ENCODE results near the gene FARS2. TPM values are rescaled to one million over a fixed set of nuclear protein-coding genes. Genes with fewer than 3 reads are reported as not detected.

FARS2 gene
- total and polyA plus RNA-seq, 4 experiments from 2014 or later: 15.6 to 48.4 (median 24.3) TPM

DNA sequence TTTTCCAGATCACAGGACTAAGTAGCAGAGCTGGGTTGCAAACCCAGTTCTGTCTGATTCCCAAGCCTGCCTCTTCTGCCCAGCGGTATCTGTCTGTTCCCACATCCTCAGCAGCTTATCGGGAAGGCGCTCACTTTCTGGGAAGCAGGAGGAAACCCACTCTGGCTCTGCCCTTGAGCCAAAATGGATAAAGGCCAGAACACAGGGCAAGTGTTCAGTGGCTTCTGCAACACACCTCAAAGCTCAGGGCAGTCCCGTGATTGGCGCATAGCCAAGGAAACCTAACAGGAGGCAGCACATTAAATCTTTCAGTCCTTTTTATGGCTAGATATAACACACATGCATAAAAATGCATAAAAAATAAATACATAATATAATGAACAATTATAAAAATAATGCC lies 483.2 kb downstream of the FARS2 start:
- H3K4me1 Mint-ChIP-seq: peaks cover 0 to 7% (median 2%) of the 10 kb centered on the region in 4 donors
- peak overlapping the region in 1 of 7 donors; percentile 42 for H3K27ac Mint-ChIP-seq
- CTCF ChIA-PET (ENCODE audit: partially characterized antibody): no interaction called here
- no peak overlapping the region for H3K27ac ChIP-seq (ENCODE audit: low read depth, low read length)
- POLR2A ChIA-PET (ENCODE audit: partially characterized antibody): no interaction called here
- H3K36me3 ChIP-seq (ENCODE audit: insufficient read depth, low read length): no peaks in the 10 kb centered on the region
- no peaks in the 10 kb centered on the region for H3K27me3 Mint-ChIP-seq
- no peak overlapping the region for H3K4me3 Mint-ChIP-seq
- H3K9me3 Mint-ChIP-seq: peaks cover 0 to 2% (median 0%) of the 10 kb centered on the region in 8 donors
- intact Hi-C loops (cut with micrococcal nuclease): no loop called here
- H3K27me3 ChIP-seq (ENCODE audit: insufficient read depth, low read length): no peaks in the 10 kb centered on the region
- no peaks in the 10 kb centered on the region for H3K4me1 ChIP-seq (ENCODE audit: insufficient read depth, low read length)
- no peak for DNase-seq
- peaks cover 2 to 21% of the 10 kb centered on the region in 2 donors for H3K36me3 Mint-ChIP-seq
- H3K4me3 ChIP-seq (ENCODE audit: low read length in 2 of 2): no peak overlapping the region
- no peaks in the 10 kb centered on the region for H3K9me3 ChIP-seq (ENCODE audit: control insufficient read depth in 1 of 2, low read length in 2 of 2)

DNA sequence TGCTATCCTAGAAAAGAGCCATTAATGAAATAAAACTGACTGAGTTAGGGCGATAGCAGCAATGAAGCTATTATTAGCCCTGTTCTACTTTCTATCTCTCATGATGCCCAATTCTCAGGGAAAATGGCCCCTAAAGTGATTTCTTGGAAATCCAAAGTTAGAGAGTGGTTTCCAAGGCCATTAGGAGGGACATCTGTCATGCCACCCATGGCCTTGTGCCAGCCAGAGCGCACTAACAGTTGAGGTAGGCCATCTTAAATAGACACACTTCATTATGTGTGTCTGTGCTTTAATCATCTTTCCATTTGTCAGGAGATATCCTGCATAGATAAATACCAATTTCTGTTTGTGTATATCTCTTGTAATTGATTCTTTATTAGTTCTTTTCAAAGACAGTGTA lies 483.8 kb downstream of the FARS2 start:
- H3K4me3 ChIP-seq (ENCODE audit: low read length in 2 of 2): no peak overlapping the region
- Mint-ChIP-seq H3K4me1 (peaks cover 0 to 8% (median 6%) of the 10 kb centered on the region in 4 donors), H3K4me3 (no peak overlapping the region), H3K27ac (no peak overlapping the region), H3K9me3 (peaks cover 0 to 2% (median 0%) of the 10 kb centered on the region in 8 donors), H3K36me3 (peaks cover 5 to 23% of the 10 kb centered on the region in 2 donors), H3K27me3 (no peaks in the 10 kb centered on the region)
- no peaks in the 10 kb centered on the region for H3K4me1 ChIP-seq (ENCODE audit: insufficient read depth, low read length)
- H3K27me3 ChIP-seq (ENCODE audit: insufficient read depth, low read length): no peaks in the 10 kb centered on the region
- intact Hi-C loops (cut with micrococcal nuclease): no loop called here
- H3K36me3 ChIP-seq (ENCODE audit: insufficient read depth, low read length): no peaks in the 10 kb centered on the region
- ChIA-PET POLR2A (ENCODE audit: partially characterized antibody) (no interaction called here), CTCF (ENCODE audit: partially characterized antibody) (no interaction called here)
- DNase-seq: no peak
- no peak overlapping the region for H3K27ac ChIP-seq (ENCODE audit: low read depth, low read length)
- no peaks in the 10 kb centered on the region for H3K9me3 ChIP-seq (ENCODE audit: control insufficient read depth in 1 of 2, low read length in 2 of 2)

DNA sequence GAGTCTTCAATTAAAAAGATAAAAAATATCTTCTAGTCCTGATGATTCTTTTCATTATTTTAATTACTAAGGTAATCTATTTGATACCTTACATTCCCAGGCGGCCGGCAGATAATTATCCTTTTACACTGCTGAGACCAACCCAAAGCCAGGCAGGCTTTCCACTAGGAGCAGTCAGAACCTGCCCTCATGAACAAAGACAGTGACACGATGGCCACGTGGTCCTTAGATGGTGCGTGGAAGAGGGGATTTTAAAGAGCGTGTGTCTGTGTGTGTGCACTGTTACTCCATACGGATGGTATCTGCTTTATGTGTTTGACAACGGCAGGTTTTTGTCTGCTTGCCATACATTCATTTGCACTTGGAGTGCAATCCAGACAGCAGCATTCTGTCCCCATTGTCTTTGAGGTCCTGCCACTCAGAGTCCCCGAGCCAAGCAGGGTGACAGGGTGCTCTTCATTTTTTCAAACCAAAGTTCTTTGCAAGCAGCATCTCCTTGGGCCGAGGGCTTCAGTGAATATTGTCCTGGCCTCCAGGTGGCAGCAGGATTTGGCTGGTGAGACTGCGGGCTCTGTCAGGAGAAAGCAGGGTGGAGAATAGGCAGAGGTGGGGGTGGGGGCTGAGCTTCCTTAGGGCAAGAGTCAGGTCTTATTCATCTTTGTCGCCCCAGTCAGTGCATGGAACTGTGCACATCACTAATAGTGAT lies 484.9 kb downstream of the FARS2 start:
- Mint-ChIP-seq H3K9me3 (peaks cover 0 to 2% (median 0%) of the 10 kb centered on the region in 8 donors), H3K4me1 (peaks cover 2 to 8% (median 6%) of the 10 kb centered on the region in 4 donors), H3K36me3 (peaks cover 10 to 32% of the 10 kb centered on the region in 2 donors), H3K27ac (no peak overlapping the region), H3K27me3 (no peaks in the 10 kb centered on the region), H3K4me3 (no peak overlapping the region)
- H3K27me3 ChIP-seq (ENCODE audit: insufficient read depth, low read length): no peaks in the 10 kb centered on the region
- no peak for DNase-seq
- intact Hi-C loops (cut with micrococcal nuclease): no loop called here
- H3K36me3 ChIP-seq (ENCODE audit: insufficient read depth, low read length): no peaks in the 10 kb centered on the region
- no peak overlapping the region for H3K4me3 ChIP-seq (ENCODE audit: low read length in 2 of 2)
- CTCF ChIA-PET (ENCODE audit: partially characterized antibody): no interaction called here
- H3K9me3 ChIP-seq (ENCODE audit: control insufficient read depth in 1 of 2, low read length in 2 of 2): no peaks in the 10 kb centered on the region
- POLR2A ChIA-PET (ENCODE audit: partially characterized antibody): no interaction called here
- no peaks in the 10 kb centered on the region for H3K4me1 ChIP-seq (ENCODE audit: insufficient read depth, low read length)
- H3K27ac ChIP-seq (ENCODE audit: low read depth, low read length): no peak overlapping the region

DNA sequence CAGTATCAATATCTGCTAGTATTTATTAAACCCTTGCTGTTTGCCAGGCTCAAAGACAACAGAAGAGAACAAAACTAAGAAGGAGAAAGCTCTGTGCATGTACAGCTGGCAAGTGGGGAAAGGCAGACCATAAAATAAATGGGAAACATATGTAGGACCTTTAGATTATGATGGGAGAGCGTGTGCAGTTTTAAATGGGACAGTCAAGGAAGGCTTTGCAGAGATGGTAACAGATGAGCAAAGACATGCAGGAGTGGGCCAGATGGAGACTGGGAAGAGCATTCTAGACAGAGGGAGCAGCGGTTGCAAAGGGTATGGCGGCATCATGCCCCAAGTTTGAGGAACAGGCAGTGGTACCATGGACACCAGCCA lies 485.4 kb downstream of the FARS2 start:
- Histone ChIP-seq H3K4me1 (ENCODE audit: insufficient read depth, low read length) (no peaks in the 10 kb centered on the region), H3K27me3 (ENCODE audit: insufficient read depth, low read length) (no peaks in the 10 kb centered on the region), H3K36me3 (ENCODE audit: insufficient read depth, low read length) (no peaks in the 10 kb centered on the region), H3K27ac (ENCODE audit: low read depth, low read length) (no peak overlapping the region), H3K4me3 (ENCODE audit: low read length in 2 of 2) (no peak overlapping the region), H3K9me3 (ENCODE audit: control insufficient read depth in 1 of 2, low read length in 2 of 2) (no peaks in the 10 kb centered on the region)
- POLR2A ChIA-PET (ENCODE audit: partially characterized antibody): no interaction called here
- Mint-ChIP-seq H3K4me3 (no peak overlapping the region), H3K36me3 (peaks cover 14 to 36% of the 10 kb centered on the region in 2 donors), H3K4me1 (peaks cover 2 to 8% (median 6%) of the 10 kb centered on the region in 4 donors), H3K27ac (no peak overlapping the region), H3K27me3 (no peaks in the 10 kb centered on the region), H3K9me3 (peaks cover 0 to 3% (median 1%) of the 10 kb centered on the region in 8 donors)
- intact Hi-C loops (cut with micrococcal nuclease): no loop called here
- CTCF ChIA-PET (ENCODE audit: partially characterized antibody): no interaction called here
- DNase-seq: no peak

DNA sequence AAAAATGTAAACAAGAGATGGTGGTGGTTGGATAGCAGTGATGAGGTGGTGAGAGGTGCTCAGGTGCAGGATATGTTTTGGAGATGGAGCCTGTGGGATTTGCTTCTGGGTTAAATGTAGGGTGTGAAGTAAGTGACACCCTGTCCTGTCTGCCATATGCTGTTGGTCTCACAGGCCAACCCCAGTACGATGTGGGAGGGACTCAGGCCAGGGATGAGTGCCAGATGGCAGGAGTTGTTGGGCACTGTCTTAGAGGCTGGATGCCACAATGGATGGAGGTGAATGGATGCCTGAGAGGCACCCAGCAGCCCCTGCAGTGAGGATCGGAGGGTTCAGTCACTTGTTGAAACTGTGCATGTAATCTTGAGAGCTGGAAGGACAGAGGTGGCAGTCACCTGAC lies 486.1 kb downstream of the FARS2 start:
- Mint-ChIP-seq H3K27me3 (no peaks in the 10 kb centered on the region), H3K4me3 (no peak overlapping the region), H3K36me3 (peaks cover 16 to 36% of the 10 kb centered on the region in 2 donors), H3K27ac (no peak overlapping the region), H3K4me1 (peaks cover 2 to 8% (median 6%) of the 10 kb centered on the region in 4 donors), H3K9me3 (peaks cover 0 to 7% (median 2%) of the 10 kb centered on the region in 8 donors)
- DNase-seq: no peak
- Histone ChIP-seq H3K27me3 (ENCODE audit: insufficient read depth, low read length) (no peaks in the 10 kb centered on the region), H3K27ac (ENCODE audit: low read depth, low read length) (no peak overlapping the region), H3K4me1 (ENCODE audit: insufficient read depth, low read length) (no peaks in the 10 kb centered on the region), H3K4me3 (ENCODE audit: low read length in 2 of 2) (no peak overlapping the region), H3K36me3 (ENCODE audit: insufficient read depth, low read length) (no peaks in the 10 kb centered on the region), H3K9me3 (ENCODE audit: control insufficient read depth in 1 of 2, low read length in 2 of 2) (no peaks in the 10 kb centered on the region)
- ChIA-PET POLR2A (ENCODE audit: partially characterized antibody) (no interaction called here), CTCF (ENCODE audit: partially characterized antibody) (no interaction called here)
- intact Hi-C loops (cut with micrococcal nuclease): no loop called here

DNA sequence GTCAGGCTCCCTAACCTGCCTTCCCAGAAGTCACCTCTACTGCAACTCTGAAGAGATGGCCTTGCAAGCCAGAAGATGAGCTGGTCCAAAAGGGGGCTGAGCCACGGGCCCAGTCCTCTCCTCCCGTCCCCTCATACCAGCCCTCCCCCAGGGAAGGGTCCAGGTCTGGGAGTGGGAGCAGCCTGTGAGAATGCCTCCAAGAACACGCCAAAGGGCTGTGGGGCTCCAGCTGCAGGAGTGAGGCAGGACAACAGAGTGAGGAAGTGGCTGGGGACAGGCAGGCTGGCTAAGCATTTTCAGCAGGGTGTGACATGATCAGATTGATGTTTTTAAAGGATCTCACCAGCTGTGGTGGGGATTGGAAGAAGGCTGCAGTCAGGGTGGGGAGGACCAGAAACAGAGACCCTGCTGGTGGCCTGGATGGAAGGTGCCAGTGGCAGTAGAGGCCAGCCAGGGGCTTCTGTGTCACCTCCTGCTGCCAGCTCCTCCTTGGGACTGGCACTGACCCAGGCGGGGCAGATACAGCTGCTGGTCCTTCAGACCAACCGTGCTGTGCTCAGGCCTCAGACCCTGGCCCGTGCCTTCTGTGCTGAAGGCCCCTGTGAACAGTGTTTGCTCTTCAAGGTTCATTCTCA lies 487.8 kb downstream of the FARS2 start:
- ChIA-PET POLR2A (ENCODE audit: partially characterized antibody) (no interaction called here), CTCF (ENCODE audit: partially characterized antibody) (no interaction called here)
- Histone ChIP-seq H3K36me3 (ENCODE audit: insufficient read depth, low read length) (no peaks in the 10 kb centered on the region), H3K9me3 (ENCODE audit: control insufficient read depth in 1 of 2, low read length in 2 of 2) (peaks cover 0 to 2% of the 10 kb centered on the region in 2 donors), H3K27ac (ENCODE audit: low read depth, low read length) (no peak overlapping the region), H3K4me3 (ENCODE audit: low read length in 2 of 2) (no peak overlapping the region), H3K4me1 (ENCODE audit: insufficient read depth, low read length) (no peaks in the 10 kb centered on the region), H3K27me3 (ENCODE audit: insufficient read depth, low read length) (no peaks in the 10 kb centered on the region)
- peaks cover 2 to 8% (median 6%) of the 10 kb centered on the region in 4 donors for H3K4me1 Mint-ChIP-seq
- no peaks in the 10 kb centered on the region for H3K27me3 Mint-ChIP-seq
- peak overlapping the region in 2 of 7 donors; percentile 23 to 43 for H3K27ac Mint-ChIP-seq
- no peak overlapping the region for H3K4me3 Mint-ChIP-seq
- peaks cover 0 to 22% (median 12%) of the 10 kb centered on the region in 8 donors for H3K9me3 Mint-ChIP-seq
- intact Hi-C loops (cut with micrococcal nuclease): no loop called here
- DNase-seq: no peak
- H3K36me3 Mint-ChIP-seq: peaks cover 26 to 44% of the 10 kb centered on the region in 2 donors

DNA sequence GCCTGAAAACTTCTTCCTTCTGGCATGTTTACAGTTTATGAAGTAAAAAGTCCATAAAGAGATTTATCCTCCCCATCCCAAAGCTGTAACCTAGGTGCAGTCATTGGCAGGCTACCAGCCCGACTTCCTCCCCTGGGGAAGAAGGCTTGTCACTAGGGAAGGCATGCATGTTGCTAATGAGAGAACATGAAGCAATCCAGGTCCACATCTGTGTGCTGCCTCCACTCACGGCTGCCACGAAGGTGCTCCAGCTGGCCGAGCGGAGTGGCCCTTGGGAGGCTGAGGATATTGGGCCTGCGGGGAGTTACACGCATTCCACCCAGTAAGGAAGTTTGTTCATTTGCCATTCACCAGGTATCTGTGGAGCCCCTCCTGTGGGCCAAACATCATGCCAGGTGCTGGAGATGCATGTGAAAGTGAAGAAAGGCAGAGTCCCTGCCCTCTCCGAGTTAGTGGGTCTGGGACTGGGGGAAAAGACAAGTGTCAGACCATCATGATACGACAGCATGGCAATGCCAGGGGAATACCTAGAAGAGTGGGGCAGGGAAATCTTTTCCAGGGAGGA lies 488.4 kb downstream of the FARS2 start:
- intact Hi-C loops (cut with micrococcal nuclease): no loop called here
- Histone ChIP-seq H3K27me3 (ENCODE audit: insufficient read depth, low read length) (no peaks in the 10 kb centered on the region), H3K4me3 (ENCODE audit: low read length in 2 of 2) (no peak overlapping the region), H3K36me3 (ENCODE audit: insufficient read depth, low read length) (no peaks in the 10 kb centered on the region), H3K9me3 (ENCODE audit: control insufficient read depth in 1 of 2, low read length in 2 of 2) (peaks cover 0 to 8% of the 10 kb centered on the region in 2 donors), H3K4me1 (ENCODE audit: insufficient read depth, low read length) (no peaks in the 10 kb centered on the region), H3K27ac (ENCODE audit: low read depth, low read length) (no peak overlapping the region)
- no peak overlapping the region for H3K27ac Mint-ChIP-seq
- POLR2A ChIA-PET (ENCODE audit: partially characterized antibody): no interaction called here
- peaks cover 2 to 8% (median 6%) of the 10 kb centered on the region in 4 donors for H3K4me1 Mint-ChIP-seq
- peaks cover 1 to 28% (median 17%) of the 10 kb centered on the region in 8 donors for H3K9me3 Mint-ChIP-seq
- CTCF ChIA-PET (ENCODE audit: partially characterized antibody): no interaction called here
- H3K27me3 Mint-ChIP-seq: no peaks in the 10 kb centered on the region
- H3K4me3 Mint-ChIP-seq: no peak overlapping the region
- peaks cover 30 to 50% of the 10 kb centered on the region in 2 donors for H3K36me3 Mint-ChIP-seq
- no peak for DNase-seq
